Prostate gland (tissue), 2 donors: ENCODE data around the gene CYTH2. TPM values are rescaled to one million over a fixed set of nuclear protein-coding genes. Genes with fewer than 3 reads are reported as not detected.

ENCODE experiments used
- DNase-seq: peaks from one replicate; pipeline ENCODE4 v3.0.0-alpha.2; 2019; ENCODE audit warnings: low spot score
- H3K27ac ChIP-seq, 2 donors: fragments of 200-600 bp; sonication (generic); 2 replicates each; pipeline ENCODE4 v1.5.1; 2017 to 2019
- H3K27me3 ChIP-seq: fragments of 200-600 bp; sonication (generic); replicated peaks from 2 replicates; pipeline ENCODE4 v1.5.1; 2019; ENCODE audit not compliant: insufficient read depth
- H3K36me3 ChIP-seq, 2 donors: fragments of 200-600 bp; sonication (generic); 1 replicate in 1 of 2; 2 replicates in 1 of 2; pipeline versions ENCODE4 v1.5.1 to v1.8.1; 2017 to 2019
- H3K4me1 ChIP-seq: fragments of 200-600 bp; sonication (generic); replicated peaks from 2 replicates; pipeline ENCODE4 v1.5.1; 2019
- H3K4me3 ChIP-seq, 2 donors: fragments of 200-600 bp; sonication (generic); 2 replicates each; pipeline ENCODE4 v1.5.1; 2017 to 2019
- H3K9me3 ChIP-seq: fragments of 200-600 bp; sonication (generic); 2 replicates; pipeline ENCODE4 v1.5.1; 2017
- POLR2A ChIP-seq: fragments of 450-650 bp; IDR thresholded peaks from one replicate; pipeline ENCODE4 v1.6.1; 2016; ENCODE audit warnings: antibody characterized with exemption, mild to moderate bottlenecking
- POLR2AphosphoS5 ChIP-seq: sonication (generic); formaldehyde crosslinking; IDR thresholded peaks from one replicate; pipeline ENCODE4 v1.6.1; 2017; ENCODE audit warnings: antibody characterized with exemption
- WGBS: methylation state at CpG from one replicate; pipeline ENCODE4 v1.1.5; 2018; 5-methylcytosine and 5-hydroxymethylcytosine counted together
- intact Hi-C: fragments of 100-400 bp; cut with DNase I; formaldehyde crosslinking; loops from one replicate; pipeline ENCODE4 v1.14.2; 2022
- total RNA-seq, 2 donors: library from RNA; depleted of rRNA; stranded (reverse); fragments of >200 nt; gene quantifications; one replicate each; pipeline ENCODE4 v1.1.0, GENCODE V29; 2016
- TF ChIP-seq, protein P1 (sequence below), 4 experiments: fragments of 200-600 bp in 2 of 4; fragments of 450-650 bp in 2 of 4; sonication (generic) in 2 of 4; IDR thresholded peaks; 1 replicate in 3 of 4; 2 replicates in 1 of 4; pipeline ENCODE4 v1.5.1; 2016 to 2019; ENCODE audit warnings: antibody characterized with exemption in 4 of 4, mild to moderate bottlenecking in 2 of 4, moderate library complexity in 2 of 4

CYTH2 gene
- total RNA-seq, 2 donors from 2014 or later = 50.6 to 97.1 TPM

DNA sequence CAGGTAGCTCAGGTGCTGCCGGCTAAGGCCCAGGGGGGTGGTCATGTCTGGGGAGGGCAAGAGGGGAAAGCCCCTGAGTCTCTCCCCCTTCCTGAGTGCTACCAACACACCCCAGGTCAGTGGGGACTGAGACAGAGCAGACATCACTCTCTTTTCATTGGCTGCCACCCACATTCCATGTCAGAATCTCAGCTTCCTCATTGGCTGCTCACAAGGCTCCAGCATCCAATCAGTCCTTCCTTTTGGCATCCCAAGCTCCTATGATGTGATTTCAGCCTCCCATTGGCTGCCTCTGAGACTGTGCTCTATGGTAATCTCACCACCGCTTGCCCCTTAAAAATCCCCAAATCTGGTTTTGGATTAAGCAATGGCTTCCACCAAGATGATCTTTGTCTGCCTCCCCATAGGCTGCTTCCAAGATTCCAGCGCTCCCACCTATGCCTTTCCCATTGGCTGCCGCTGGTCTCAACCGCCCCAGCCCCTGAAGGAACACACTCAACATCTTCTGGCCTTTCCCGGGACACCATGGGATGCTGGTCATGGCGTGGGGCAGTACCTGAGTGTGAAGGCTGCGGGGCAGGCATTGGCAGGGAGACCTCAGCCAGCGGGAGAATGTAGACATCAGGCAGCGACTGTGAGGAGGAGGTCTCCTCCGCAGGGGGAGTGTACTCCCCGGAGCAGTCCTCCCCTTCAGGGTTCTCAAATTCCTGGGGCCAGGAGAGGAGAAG is 40.5 kb downstream of the CYTH2 start:
- Histone ChIP-seq H3K36me3 (no peaks in the 10 kb centered on the region), H3K4me3 (no peak overlapping the region), H3K4me1 (no peaks in the 10 kb centered on the region), H3K27me3 (no peaks in the 10 kb centered on the region), H3K9me3 (no peaks in the 10 kb centered on the region), H3K27ac (no peak overlapping the region)
- WGBS = 88% methylated on average over 12 of the region's 12 CpGs
- no peak for DNase-seq
- intact Hi-C loops = loop anchor here (5.0 kb wide), 1 partner anchor 78 kb away; no protein-coding TSS in a partner anchor
- TF ChIP-seq POLR2AphosphoS5 = no peak
- TF ChIP-seq POLR2A = no peak
- TF ChIP-seq, protein P1, sequence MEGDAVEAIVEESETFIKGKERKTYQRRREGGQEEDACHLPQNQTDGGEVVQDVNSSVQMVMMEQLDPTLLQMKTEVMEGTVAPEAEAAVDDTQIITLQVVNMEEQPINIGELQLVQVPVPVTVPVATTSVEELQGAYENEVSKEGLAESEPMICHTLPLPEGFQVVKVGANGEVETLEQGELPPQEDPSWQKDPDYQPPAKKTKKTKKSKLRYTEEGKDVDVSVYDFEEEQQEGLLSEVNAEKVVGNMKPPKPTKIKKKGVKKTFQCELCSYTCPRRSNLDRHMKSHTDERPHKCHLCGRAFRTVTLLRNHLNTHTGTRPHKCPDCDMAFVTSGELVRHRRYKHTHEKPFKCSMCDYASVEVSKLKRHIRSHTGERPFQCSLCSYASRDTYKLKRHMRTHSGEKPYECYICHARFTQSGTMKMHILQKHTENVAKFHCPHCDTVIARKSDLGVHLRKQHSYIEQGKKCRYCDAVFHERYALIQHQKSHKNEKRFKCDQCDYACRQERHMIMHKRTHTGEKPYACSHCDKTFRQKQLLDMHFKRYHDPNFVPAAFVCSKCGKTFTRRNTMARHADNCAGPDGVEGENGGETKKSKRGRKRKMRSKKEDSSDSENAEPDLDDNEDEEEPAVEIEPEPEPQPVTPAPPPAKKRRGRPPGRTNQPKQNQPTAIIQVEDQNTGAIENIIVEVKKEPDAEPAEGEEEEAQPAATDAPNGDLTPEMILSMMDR (IDR thresholded peaks at IDR 0.05) = no peak

DNA sequence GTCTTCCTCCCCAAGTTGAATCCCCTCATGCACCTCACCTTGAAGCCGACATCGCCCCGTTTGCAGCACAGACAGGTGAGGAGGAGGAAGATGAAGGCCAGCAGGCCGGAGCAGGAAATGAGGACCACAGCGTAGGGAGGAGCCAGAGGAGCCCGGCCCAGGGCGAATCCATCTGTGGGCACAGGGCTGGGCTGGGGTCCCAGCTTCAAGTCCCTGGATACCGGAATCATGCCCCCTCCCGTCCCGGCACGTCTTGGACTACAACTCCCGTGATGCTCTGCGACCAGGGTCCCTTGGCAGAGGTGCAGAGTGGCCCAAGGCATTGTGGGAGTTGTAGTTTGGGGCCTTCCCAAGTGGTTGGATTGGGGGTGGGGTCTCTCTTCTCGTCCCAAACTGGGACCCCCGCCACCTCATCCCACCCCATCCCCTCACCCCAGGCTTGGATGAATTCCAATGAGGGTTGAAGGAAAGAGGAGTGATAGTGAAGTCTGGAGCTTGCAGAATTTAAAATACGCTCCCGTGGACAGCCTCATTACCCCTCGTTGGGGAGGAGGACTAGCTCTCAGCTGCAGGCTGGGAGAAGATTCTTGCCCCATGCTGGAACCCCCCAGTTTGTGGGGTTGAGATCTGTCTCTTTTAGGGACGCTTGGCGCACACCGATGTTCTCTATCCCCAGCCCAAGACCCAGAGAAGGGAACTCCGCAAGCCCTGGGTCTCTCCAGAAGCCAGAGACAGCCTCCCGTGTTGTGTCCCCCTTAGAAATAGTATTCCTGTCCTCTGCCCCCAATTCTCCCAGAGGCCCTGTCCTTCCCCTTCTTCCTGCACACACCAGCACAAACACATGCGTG is 41.5 kb downstream of the CYTH2 start:
- WGBS = 18% methylated on average over 24 of the region's 24 CpGs

DNA sequence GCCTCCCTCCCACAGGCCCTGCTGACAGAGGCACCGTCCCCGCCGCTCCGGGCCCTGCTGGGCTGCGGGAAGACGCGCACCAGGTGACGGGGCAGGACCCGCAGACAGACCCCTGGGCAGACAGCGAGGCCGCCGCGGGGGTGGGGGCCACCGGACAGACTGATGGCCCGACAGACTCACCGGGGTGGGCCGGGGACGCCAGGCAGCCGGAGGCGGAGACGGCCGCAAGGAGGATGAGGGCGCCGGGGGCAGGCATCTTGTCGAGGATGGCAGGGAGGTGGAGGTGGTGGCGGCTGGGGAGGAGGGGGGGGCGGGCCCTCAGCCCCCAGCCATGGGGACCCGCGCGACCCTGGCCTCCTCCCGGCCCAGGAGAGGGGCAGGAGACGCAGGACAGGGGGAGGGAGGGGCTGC is 42.2 kb downstream of the CYTH2 start:
- intact Hi-C loops = no loop called here
- TF ChIP-seq POLR2AphosphoS5 (no peak), POLR2A (no peak)
- TF ChIP-seq, protein P1 (IDR thresholded peaks at IDR 0.05) = no peak
- DNase-seq = no peak
- H3K36me3 ChIP-seq = no peaks in the 10 kb centered on the region
- no peak overlapping the region for H3K27ac ChIP-seq
- no peaks in the 10 kb centered on the region for H3K9me3 ChIP-seq
- 3% methylated on average over 32 of the region's 32 CpGs for WGBS
- H3K4me1 ChIP-seq = no peaks in the 10 kb centered on the region
- peak overlapping the region in 1 of 2 donors; percentile 3 for H3K4me3 ChIP-seq
- H3K27me3 ChIP-seq = no peaks in the 10 kb centered on the region

More for the DNA sequence above, 41.5 kb downstream of the CYTH2 start:
- TF ChIP-seq POLR2AphosphoS5 = peak; percentile 76
- TF ChIP-seq, protein P1 (IDR thresholded peaks at IDR 0.05) = no peak
- H3K9me3 ChIP-seq = no peaks in the 10 kb centered on the region
- intact Hi-C loops = no loop called here
- H3K4me3 ChIP-seq = peak overlapping the region in 1 of 2 donors; percentile 3
- no peaks in the 10 kb centered on the region for H3K36me3 ChIP-seq
- H3K4me1 ChIP-seq = no peaks in the 10 kb centered on the region
- H3K27ac ChIP-seq = no peak overlapping the region
- no peaks in the 10 kb centered on the region for H3K27me3 ChIP-seq
- DNase-seq = peak; percentile 66

DNA sequence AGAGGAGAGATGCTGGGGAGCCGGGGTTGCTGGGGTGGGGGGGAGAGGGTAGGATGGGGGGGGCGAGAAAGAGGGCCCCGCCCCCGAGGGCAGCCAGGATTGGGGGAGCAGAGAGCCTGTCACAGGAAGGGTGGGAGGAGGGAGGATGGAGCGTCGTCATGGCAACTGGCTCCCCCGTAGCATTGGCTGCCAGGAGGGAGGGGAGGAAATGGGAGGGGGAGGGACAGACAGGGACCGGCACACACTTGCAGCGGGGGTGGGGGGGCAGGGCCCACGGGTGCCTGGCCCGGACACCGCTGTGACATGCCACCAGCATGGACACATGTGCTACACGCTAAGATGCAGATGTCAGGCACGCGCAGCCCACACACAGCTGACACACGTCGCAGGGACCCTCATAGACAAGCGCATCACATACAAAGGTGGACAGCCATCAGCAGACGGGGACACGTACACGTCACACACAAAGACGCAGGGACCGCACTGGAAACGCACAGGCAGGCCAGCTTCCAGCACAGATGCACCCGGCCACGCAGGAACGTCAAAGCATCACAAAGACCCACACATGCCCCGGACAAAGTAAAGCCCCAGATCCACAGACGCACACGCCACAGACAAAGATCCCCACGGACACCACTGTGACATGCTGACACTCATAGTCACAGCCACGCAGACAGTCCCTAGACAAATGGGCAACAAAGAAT is 42.8 kb downstream of the CYTH2 start, which contains the start of gene LMTK3:
Gene LMTK3 (minus strand): TSS at position 36 of the 704 bp plus-strand sequence. CDS start 259 bp downstream, outside the sequence.
- Histone ChIP-seq H3K27ac (no peak within 1 kb of the TSS), H3K27me3 (no peaks in the 10 kb centered on the region), H3K4me3 (peak within 1 kb of the TSS in 1 of 2 donors; percentile 3), H3K36me3 (no peaks in the 10 kb centered on the region), H3K9me3 (no peaks in the 10 kb centered on the region), H3K4me1 (no peaks in the 10 kb centered on the region)
- intact Hi-C loops = no loop called here
- 8% methylated on average over 31 of the region's 32 CpGs for WGBS
- no peak for DNase-seq
- no peak for TF ChIP-seq POLR2AphosphoS5
